ENCODE results near the gene LHFPL2. TPM values are rescaled to one million over a fixed set of nuclear protein-coding genes. Genes with fewer than 3 reads are reported as not detected.

Gene LHFPL2
- polyA plus RNA-seq, 1 of the 3 experiments (the other 2 are of a cell fraction): 10.4 TPM

DNA sequence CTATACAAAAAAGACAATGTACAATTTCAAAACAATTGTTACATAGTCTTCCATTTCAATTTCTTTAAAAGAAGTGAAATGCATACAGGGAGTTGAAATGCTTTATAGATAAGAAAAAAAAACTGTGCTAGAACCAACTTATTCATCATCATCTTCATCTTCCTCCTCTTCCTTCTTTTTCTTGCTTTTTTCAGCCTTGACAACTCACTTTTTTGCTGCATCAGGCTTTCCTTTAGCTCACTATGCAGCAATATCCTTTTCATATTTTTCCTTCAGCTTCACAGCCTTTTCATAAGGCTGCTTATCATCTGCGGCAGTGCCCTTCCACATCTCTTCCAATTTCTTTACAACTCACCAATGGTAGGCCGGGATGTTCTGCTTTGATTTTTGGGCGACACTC is 4.4 kb downstream of the LHFPL2 start:
- Histone ChIP-seq H3K27me3 (ENCODE audit: insufficient read depth) (no peaks in the 10 kb centered on the region), H3K4me2 (peak overlapping the region; percentile 93; the same call in 1 of the 2 replicates), H3K9me3 (no peaks in the 10 kb centered on the region), H3K9me2 (no peaks in the 10 kb centered on the region), H2AFZ (ENCODE audit: low read depth) (no peak overlapping the region), H3K36me3 (replicated peaks in 1 of 2; ENCODE audit: control insufficient read depth in 1 of 2, insufficient read depth in 2 of 2, low read length in 1 of 2) (peaks cover 10 to 32% of the 10 kb centered on the region in 2 experiments), H3F3A (replicated peaks; ENCODE audit: insufficient read depth) (peaks cover 27% of the 10 kb centered on the region), H3K4me1 (ENCODE audit: control insufficient read depth in 1 of 2, insufficient read depth in 2 of 2, low read depth in 1 of 2, low read length in 1 of 2) (peaks cover 25 to 35% of the 10 kb centered on the region in 2 experiments), H3K4me3 (ENCODE audit: low read depth in 2 of 2, low read length in 1 of 2) (no peak overlapping the region), H3K9ac (no peak overlapping the region), H3K79me2 (ENCODE audit: insufficient read depth) (peaks cover 90% of the 10 kb centered on the region), H3K27ac (ENCODE audit: low read depth in 2 of 2, low read length in 1 of 2) (peak overlapping the region in 1 of 2 experiments; percentile 35; a peak in 1 of 4 replicates), H4K20me1 (ENCODE audit: insufficient read depth) (peaks cover 7% of the 10 kb centered on the region; the same call in 1 of the 2 replicates)
- TF ChIP-seq, protein P1, sequence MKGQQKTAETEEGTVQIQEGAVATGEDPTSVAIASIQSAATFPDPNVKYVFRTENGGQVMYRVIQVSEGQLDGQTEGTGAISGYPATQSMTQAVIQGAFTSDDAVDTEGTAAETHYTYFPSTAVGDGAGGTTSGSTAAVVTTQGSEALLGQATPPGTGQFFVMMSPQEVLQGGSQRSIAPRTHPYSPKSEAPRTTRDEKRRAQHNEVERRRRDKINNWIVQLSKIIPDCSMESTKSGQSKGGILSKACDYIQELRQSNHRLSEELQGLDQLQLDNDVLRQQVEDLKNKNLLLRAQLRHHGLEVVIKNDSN (IDR thresholded peaks at IDR 0.05; ENCODE audit: borderline replicate concordance, low read depth): no peak
- TF ChIP-seq SIN3A (IDR thresholded peaks at IDR 0.05; ENCODE audit: borderline replicate concordance, low read depth, low read length) (no peak), NRF1 (IDR thresholded peaks at IDR 0.05; ENCODE audit: low read depth, low read length) (no peak), RCOR1 (IDR thresholded peaks at IDR 0.05; ENCODE audit: low read length) (no peak), EP300 (IDR thresholded peaks at IDR 0.05; ENCODE audit: borderline replicate concordance in 1 of 2, low read depth in 1 of 2, low read length in 1 of 2) (no peak), SMC3 (IDR thresholded peaks at IDR 0.05; ENCODE audit: low read depth, low read length) (no peak), MXI1 (IDR thresholded peaks at IDR 0.05; ENCODE audit: low read depth, low read length) (no peak), TEAD4 (IDR thresholded peaks at IDR 0.05; ENCODE audit: borderline replicate concordance, insufficient read depth) (no peak), RFX5 (IDR thresholded peaks at IDR 0.05; ENCODE audit: low read length) (no peak)
- TF ChIP-seq, protein P2, sequence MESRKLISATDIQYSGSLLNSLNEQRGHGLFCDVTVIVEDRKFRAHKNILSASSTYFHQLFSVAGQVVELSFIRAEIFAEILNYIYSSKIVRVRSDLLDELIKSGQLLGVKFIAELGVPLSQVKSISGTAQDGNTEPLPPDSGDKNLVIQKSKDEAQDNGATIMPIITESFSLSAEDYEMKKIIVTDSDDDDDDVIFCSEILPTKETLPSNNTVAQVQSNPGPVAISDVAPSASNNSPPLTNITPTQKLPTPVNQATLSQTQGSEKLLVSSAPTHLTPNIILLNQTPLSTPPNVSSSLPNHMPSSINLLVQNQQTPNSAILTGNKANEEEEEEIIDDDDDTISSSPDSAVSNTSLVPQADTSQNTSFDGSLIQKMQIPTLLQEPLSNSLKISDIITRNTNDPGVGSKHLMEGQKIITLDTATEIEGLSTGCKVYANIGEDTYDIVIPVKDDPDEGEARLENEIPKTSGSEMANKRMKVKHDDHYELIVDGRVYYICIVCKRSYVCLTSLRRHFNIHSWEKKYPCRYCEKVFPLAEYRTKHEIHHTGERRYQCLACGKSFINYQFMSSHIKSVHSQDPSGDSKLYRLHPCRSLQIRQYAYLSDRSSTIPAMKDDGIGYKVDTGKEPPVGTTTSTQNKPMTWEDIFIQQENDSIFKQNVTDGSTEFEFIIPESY (IDR thresholded peaks at IDR 0.05; ENCODE audit: borderline replicate concordance, low read depth): no peak
- DNase-seq: no peak
- CTCF ChIA-PET: interaction anchor here (1.0 to 5.1 kb wide), 5 partner anchors 10 to 176 kb away, joined by 3 to 36 read pairs (median 5); no protein-coding TSS in a partner anchor
- POLR2A ChIA-PET: no interaction called here
- 99% methylated on average over 3 of the region's 3 CpGs for WGBS (ENCODE audit: low lambda C conversion rate)

DNA sequence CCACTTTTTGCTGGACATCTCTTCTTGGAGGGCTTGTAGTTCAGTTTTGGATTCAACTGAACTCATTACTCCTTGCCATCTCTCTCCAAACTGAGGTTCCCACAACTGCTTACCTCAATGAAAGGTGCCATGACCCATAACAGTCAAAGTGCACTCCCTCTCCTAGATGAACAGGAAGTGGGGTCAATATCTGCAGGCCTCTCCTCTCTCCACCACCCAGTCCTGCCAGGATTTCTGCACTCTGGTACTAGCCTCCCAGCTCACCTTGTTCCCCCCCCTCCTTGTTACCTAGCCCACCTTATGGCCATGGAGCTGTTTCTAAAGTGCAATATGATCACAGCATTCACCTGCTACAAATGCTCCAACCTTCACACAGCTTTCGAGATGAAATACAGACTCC is 5.9 kb downstream of the LHFPL2 start:
- Histone ChIP-seq H3K79me2 (ENCODE audit: insufficient read depth) (peaks cover 96% of the 10 kb centered on the region), H2AFZ (ENCODE audit: low read depth) (no peak overlapping the region), H3K4me2 (no peak overlapping the region; the same call in 1 of the 2 replicates), H4K20me1 (ENCODE audit: insufficient read depth) (peaks cover 10% of the 10 kb centered on the region; the same call in 1 of the 2 replicates), H3K4me3 (ENCODE audit: low read depth in 2 of 2, low read length in 1 of 2) (no peak overlapping the region), H3K27ac (ENCODE audit: low read depth in 2 of 2, low read length in 1 of 2) (peak overlapping the region in 1 of 2 experiments; percentile 92; a peak in 1 of 4 replicates), H3K9me3 (no peaks in the 10 kb centered on the region), H3K9me2 (no peaks in the 10 kb centered on the region), H3K4me1 (ENCODE audit: control insufficient read depth in 1 of 2, insufficient read depth in 2 of 2, low read depth in 1 of 2, low read length in 1 of 2) (peaks cover 35 to 48% of the 10 kb centered on the region in 2 experiments), H3K9ac (no peak overlapping the region), H3F3A (replicated peaks; ENCODE audit: insufficient read depth) (peaks cover 37% of the 10 kb centered on the region), H3K27me3 (ENCODE audit: insufficient read depth) (no peaks in the 10 kb centered on the region), H3K36me3 (replicated peaks in 1 of 2; ENCODE audit: control insufficient read depth in 1 of 2, insufficient read depth in 2 of 2, low read length in 1 of 2) (peaks cover 10 to 32% of the 10 kb centered on the region in 2 experiments)
- ChIA-PET POLR2A (no interaction called here), CTCF (interaction anchor here (1.8 kb wide), 1 partner anchor 105 kb away, joined by 6 read pairs; no protein-coding TSS in a partner anchor)
- TF ChIP-seq, protein P3, sequence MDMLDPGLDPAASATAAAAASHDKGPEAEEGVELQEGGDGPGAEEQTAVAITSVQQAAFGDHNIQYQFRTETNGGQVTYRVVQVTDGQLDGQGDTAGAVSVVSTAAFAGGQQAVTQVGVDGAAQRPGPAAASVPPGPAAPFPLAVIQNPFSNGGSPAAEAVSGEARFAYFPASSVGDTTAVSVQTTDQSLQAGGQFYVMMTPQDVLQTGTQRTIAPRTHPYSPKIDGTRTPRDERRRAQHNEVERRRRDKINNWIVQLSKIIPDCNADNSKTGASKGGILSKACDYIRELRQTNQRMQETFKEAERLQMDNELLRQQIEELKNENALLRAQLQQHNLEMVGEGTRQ (IDR thresholded peaks at IDR 0.05; ENCODE audit: borderline replicate concordance, low read depth, low read length): no peak
- TF ChIP-seq GATA2 (CRISPR knock-in tag; IDR thresholded peaks at IDR 0.05) (no peak), RAD21 (IDR thresholded peaks at IDR 0.05; ENCODE audit: low read length) (no peak), TCF12 (IDR thresholded peaks at IDR 0.05) (no peak), JUND (IDR thresholded peaks at IDR 0.05) (no peak), TEAD4 (IDR thresholded peaks at IDR 0.05; ENCODE audit: borderline replicate concordance, insufficient read depth) (no peak), YY1 (IDR thresholded peaks at IDR 0.05; ENCODE audit: low read depth) (no peak), FOXM1 (IDR thresholded peaks at IDR 0.05; ENCODE audit: low read depth) (no peak), RXRA (IDR thresholded peaks at IDR 0.05; ENCODE audit: borderline replicate concordance, low read depth) (no peak), NRF1 (IDR thresholded peaks at IDR 0.05; ENCODE audit: low read depth, low read length) (no peak), RFX5 (IDR thresholded peaks at IDR 0.05; ENCODE audit: low read length) (no peak), CHD2 (IDR thresholded peaks at IDR 0.05; ENCODE audit: low read length, partially characterized antibody) (no peak), MEF2A (IDR thresholded peaks at IDR 0.05; ENCODE audit: borderline replicate concordance, low read depth) (no peak), ELF1 (IDR thresholded peaks at IDR 0.05) (no peak), FOXJ3 (CRISPR knock-in tag; IDR thresholded peaks at IDR 0.05) (no peak)
- TF ChIP-seq, protein P1 (IDR thresholded peaks at IDR 0.05; ENCODE audit: borderline replicate concordance, low read depth): no peak
- TF ChIP-seq, protein P4, sequence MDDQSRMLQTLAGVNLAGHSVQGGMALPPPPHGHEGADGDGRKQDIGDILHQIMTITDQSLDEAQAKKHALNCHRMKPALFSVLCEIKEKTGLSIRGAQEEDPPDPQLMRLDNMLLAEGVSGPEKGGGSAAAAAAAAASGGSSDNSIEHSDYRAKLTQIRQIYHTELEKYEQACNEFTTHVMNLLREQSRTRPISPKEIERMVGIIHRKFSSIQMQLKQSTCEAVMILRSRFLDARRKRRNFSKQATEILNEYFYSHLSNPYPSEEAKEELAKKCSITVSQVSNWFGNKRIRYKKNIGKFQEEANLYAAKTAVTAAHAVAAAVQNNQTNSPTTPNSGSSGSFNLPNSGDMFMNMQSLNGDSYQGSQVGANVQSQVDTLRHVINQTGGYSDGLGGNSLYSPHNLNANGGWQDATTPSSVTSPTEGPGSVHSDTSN (IDR thresholded peaks at IDR 0.05): no peak
- WGBS (ENCODE audit: low lambda C conversion rate): 89% methylated on average over 1 of the region's 1 CpG
- DNase-seq: no peak
